ENCODE measurements around the gene KRTAP5-5. TPM values are rescaled to one million over a fixed set of nuclear protein-coding genes. Genes with fewer than 3 reads are reported as not detected.

Gene KRTAP5-5
- total RNA-seq, 1 donor from 2014 or later: not detected

GRCh38 chr11:1671658-1672057 is 42.1 kb downstream of the KRTAP5-5 start:
- Mint-ChIP-seq H3K4me3 (ENCODE audit: unreplicated experiment) (no peak overlapping the region), H3K27me3 (ENCODE audit: unreplicated experiment) (peaks cover 75% of the 10 kb centered on the region), H3K9me3 (ENCODE audit: unreplicated experiment) (no peaks in the 10 kb centered on the region), H3K27ac (ENCODE audit: unreplicated experiment) (no peak overlapping the region), H3K36me3 (ENCODE audit: unreplicated experiment) (no peaks in the 10 kb centered on the region), H3K4me1 (ENCODE audit: unreplicated experiment) (peaks cover 3% of the 10 kb centered on the region)
- no peak for DNase-seq (ENCODE audit: extremely low spot score, unreplicated experiment)
- no peak for TF ChIP-seq CTCF (IDR thresholded peaks at IDR 0.05)

GRCh38 chr11:1672613-1673350 is 43.2 kb downstream of the KRTAP5-5 start:
- Mint-ChIP-seq H3K4me3 (ENCODE audit: unreplicated experiment) (no peak overlapping the region), H3K9me3 (ENCODE audit: unreplicated experiment) (no peaks in the 10 kb centered on the region), H3K27ac (ENCODE audit: unreplicated experiment) (no peak overlapping the region), H3K4me1 (ENCODE audit: unreplicated experiment) (peaks cover 3% of the 10 kb centered on the region), H3K27me3 (ENCODE audit: unreplicated experiment) (peaks cover 80% of the 10 kb centered on the region), H3K36me3 (ENCODE audit: unreplicated experiment) (no peaks in the 10 kb centered on the region)
- TF ChIP-seq CTCF (IDR thresholded peaks at IDR 0.05): no peak
- DNase-seq (ENCODE audit: extremely low spot score, unreplicated experiment): no peak

- no peaks in the 10 kb centered on the region for H3K36me3 Mint-ChIP-seq (ENCODE audit: unreplicated experiment)
- peaks cover 73% of the 10 kb centered on the region for H3K27me3 Mint-ChIP-seq (ENCODE audit: unreplicated experiment)
- no peaks in the 10 kb centered on the region for H3K4me1 Mint-ChIP-seq (ENCODE audit: unreplicated experiment)
- H3K9me3 Mint-ChIP-seq (ENCODE audit: unreplicated experiment): no peaks in the 10 kb centered on the region
- H3K4me3 Mint-ChIP-seq (ENCODE audit: unreplicated experiment): no peak overlapping the region
- no peak for TF ChIP-seq CTCF (IDR thresholded peaks at IDR 0.05)
- no peak for DNase-seq (ENCODE audit: extremely low spot score, unreplicated experiment)
- no peak overlapping the region for H3K27ac Mint-ChIP-seq (ENCODE audit: unreplicated experiment)
Measured at GRCh38 chr11:1673446-1674172, 44.0 kb downstream of the KRTAP5-5 start.

- Mint-ChIP-seq H3K9me3 (ENCODE audit: unreplicated experiment) (no peaks in the 10 kb centered on the region), H3K36me3 (ENCODE audit: unreplicated experiment) (no peaks in the 10 kb centered on the region), H3K4me1 (ENCODE audit: unreplicated experiment) (no peaks in the 10 kb centered on the region), H3K4me3 (ENCODE audit: unreplicated experiment) (no peak overlapping the region), H3K27me3 (ENCODE audit: unreplicated experiment) (peaks cover 71% of the 10 kb centered on the region), H3K27ac (ENCODE audit: unreplicated experiment) (no peak overlapping the region)
- no peak for DNase-seq (ENCODE audit: extremely low spot score, unreplicated experiment)
- TF ChIP-seq CTCF (IDR thresholded peaks at IDR 0.05): no peak
Measured at GRCh38 chr11:1674173-1675131, 44.9 kb downstream of the KRTAP5-5 start.
